ACHN (cell line): Measurements from ENCODE around the gene IFNA6.
"Not testable (repeated sequence)": the region's sequence is repeated elsewhere in the genome, so short reads cannot be mapped to it uniquely, and the experiment has no call there.

Experiments used
- DNase-seq: peaks from one replicate; pipeline ENCODE4 v3.0.0-alpha.2; 2015
- in situ Hi-C: cut with HindIII; loops from 2 replicates; pipeline ENCODE4 v1.10.0; 2017; ENCODE audit warnings: low sequenced_read_pairs, low pct_ligation_motif_present, low pct_unique_long_range_greater_than_20kb

IFNA6 gene

GRCh38 chr9:21350787-21351186 is at the start of gene IFNA6:
TSS of gene IFNA6 (minus strand) at chr9:21350887. CDS start at chr9:21350887, 0 bp downstream.
- no peak for DNase-seq
- in situ Hi-C loops: no loop called here

DNA sequence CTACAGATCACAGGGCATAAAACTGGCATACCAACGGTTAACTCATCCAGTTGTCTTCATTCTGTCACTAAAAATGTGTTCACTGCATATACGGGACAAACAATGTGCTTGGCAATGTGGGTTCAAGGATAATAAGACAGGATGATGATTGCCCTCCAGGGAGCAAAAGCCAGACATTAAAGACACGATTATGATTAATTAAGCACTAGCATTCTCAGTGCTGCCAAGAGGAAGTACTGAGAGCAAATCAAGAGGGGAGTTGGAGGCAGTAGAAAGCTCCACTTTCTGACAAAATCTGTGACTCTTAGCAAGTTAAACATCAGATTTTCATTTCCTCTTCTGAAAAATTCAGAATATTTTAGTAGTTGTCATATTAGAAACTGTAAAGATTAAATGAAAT is 49.3 kb upstream of the IFNA6 start:
- no peak for DNase-seq
- in situ Hi-C loops: no loop called here

GRCh38 chr9:21398955-21399489 is 48.3 kb upstream of the IFNA6 start:
- no peak for DNase-seq
- in situ Hi-C loops: no loop called here

DNA sequence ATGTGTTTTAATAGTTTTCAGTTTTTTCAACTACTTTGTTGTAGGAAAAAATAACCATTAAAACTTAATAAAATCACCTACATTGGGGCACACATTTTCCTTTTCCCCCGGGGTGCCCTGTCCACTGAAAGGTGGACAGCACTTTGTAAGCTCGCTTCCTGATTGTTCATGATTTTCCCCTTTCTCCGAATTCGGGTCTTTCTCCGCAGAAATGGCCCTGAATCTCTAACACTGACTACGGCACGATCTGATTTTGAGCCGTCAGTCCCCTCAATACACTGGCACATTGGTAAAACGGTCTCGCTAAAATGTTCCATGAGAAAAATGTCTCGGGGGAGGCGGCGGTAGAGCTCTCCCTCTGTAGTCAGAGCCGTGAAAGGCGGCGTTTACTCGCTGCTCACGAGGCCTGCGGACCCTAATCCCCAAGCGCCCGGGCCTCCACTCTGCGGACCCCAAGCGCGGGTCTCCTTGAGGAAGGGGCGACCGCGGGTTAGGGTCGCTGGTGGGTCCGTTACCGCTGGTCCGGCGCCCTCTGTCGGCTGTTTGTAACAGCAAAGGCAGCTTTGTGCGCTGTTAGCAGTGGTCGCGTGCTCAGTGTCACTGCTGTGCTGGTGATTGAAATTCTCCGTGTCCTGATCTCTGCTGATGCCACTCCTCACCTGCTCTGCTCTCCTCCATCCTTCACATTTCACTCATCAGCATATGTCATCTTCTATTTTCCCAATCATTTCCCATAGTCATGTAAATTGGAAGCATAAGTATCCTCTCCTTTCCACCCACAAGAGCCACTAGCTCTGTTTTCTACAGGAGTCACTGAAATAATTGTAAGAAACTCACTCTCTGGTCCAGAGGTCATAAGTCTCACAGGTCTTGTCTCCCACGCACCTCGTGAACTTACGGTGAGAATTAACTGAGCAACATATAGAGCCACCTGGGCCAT is 45.4 kb upstream of the IFNA6 start:
- no peak for DNase-seq
- in situ Hi-C loops: no loop called here

DNA sequence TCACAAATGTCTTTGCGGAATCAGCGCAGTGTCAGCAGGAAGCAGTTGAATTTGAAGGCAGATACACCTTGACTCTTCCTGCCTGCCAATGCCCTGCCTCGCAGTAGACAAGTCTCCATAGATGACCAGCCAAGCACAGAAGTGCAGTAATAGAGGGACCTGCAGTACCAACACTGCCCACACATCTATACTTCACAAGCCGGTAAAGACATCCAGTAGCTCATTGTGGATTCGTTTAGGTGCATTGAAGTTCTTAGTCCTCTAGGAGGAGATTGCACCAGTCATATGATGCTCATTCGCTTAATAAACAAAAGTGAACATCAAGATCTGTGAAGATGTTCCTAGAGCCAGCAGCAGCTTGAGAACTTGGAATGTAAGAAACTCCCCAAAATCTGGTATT is 41.6 kb upstream of the IFNA6 start:
- DNase-seq: no peak
- in situ Hi-C loops: no loop called here

GRCh38 chr9:21385131-21385670 is 34.5 kb upstream of the IFNA6 start, which contains the start of gene IFNA2:
TSS of gene IFNA2 (minus strand) at chr9:21385398. CDS start at chr9:21385329, 69 bp downstream.
- no peak for DNase-seq
- in situ Hi-C loops: no loop called here

DNA sequence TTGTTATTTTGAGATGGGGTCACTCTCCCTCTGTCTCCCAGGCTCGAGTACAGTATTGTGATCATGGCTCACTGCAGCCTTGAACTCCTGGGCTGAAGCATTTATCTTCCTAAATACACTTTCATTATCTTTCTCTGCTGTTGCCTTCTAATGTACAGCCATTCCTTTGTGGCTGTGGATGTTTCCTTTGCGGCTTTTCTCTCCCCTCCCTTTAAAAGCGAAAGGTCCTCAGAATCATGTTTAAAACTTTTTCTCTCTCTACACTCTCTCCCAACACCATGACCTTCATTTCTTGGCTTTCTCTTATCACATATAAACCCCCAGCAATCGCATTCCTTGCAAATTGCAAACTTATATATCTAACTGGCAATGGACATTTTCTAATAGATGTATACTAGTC is 32.9 kb upstream of the IFNA6 start:
- no peak for DNase-seq
- in situ Hi-C loops: no loop called here

GRCh38 chr9:21381448-21382339 is 31.0 kb upstream of the IFNA6 start:
- in situ Hi-C loops: no loop called here
- no peak for DNase-seq

GRCh38 chr9:21371467-21371866 is 20.8 kb upstream of the IFNA6 start:
- DNase-seq, in situ Hi-C loops: not testable (repeated sequence)

DNA sequence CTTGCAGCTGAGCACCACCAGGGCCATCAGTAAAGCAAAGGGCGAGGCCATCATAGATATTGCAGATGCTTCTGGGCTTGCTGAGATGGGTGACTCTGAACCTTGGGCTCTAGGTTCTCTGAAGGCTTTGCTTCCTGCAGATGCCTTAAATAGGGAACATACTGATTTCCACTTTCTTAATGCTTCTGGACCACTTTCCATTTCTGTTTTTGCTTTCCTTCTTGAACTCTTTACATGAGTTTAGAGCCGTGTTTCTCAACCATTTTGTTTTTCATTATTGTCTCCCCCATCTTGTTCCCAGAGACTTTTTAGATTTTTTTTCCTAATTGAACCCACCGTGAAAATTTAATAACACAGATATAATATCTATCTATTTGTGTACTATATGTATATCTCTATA is 17.3 kb upstream of the IFNA6 start, which contains the start of gene IFNA13:
IFNA13 (minus strand) TSS at position 101 of the 400 bp plus-strand sequence; CDS start at position 54, 47 bp downstream.
- DNase-seq: no peak
- in situ Hi-C loops: no loop called here

DNA sequence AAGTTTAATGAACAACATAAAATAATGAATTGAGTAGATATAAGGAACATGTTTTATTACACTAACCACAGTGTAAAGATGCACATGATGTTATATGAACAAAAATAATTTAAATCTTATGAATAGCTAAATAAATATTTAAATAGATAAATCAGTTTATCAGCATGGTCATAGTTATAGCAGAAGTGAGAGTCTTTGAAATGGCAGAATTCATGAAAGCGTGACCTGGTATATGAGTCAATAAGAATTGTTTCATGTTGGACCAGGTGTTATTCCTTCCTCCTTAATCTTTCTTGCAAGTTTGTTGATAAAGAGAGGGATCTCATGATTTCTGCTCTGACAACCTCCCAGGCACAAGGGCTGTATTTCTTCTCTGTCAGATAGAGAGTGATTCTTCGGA is 16.5 kb upstream of the IFNA6 start:
- in situ Hi-C loops, DNase-seq: not testable (repeated sequence)

- in situ Hi-C loops: no loop called here
- no peak for DNase-seq
Measured at GRCh38 chr9:21362287-21362686, 11.6 kb upstream of the IFNA6 start.

GRCh38 chr9:21357479-21358460 is 7.1 kb upstream of the IFNA6 start:
- DNase-seq: no peak

DNA sequence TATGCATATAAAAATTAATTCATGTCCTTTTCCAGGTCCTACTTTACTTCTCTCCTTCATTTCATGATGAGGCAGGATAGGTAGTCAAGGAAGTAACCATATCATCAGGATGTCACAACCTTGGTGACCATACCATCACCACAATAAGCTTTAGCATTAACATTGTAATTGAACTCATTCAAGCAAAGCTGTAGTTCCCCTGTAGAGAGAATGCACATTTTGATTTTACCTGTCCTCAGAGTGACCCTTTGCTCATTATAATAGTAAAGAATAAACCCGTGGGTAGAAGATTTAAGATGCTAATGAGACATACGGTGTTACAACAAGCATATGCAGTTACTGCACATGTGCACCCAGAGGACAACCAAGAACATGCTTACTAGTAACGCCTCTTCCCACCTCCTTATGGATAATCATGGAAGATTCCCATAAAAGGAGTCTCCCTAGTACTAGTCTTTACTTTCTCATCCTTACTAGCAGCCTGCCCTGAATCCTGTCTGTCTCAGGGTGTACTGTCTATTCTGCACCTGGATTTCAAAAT is 2.2 kb downstream of the IFNA6 start:
- in situ Hi-C loops: no loop called here
- no peak for DNase-seq

More at GRCh38 chr9:21357479-21358460, 7.1 kb upstream of the IFNA6 start:
- in situ Hi-C loops: no loop called here

GRCh38 chr9:21340735-21341134 is 10.0 kb downstream of the IFNA6 start:
- DNase-seq: no peak
- in situ Hi-C loops: no loop called here

GRCh38 chr9:21336457-21336856 is 14.2 kb downstream of the IFNA6 start:
- DNase-seq: no peak

More at GRCh38 chr9:21336457-21336856, 14.2 kb downstream of the IFNA6 start:
- in situ Hi-C loops: no loop called here
